Kidney (tissue), 14 donors: ENCODE data around the gene KCNN1. TPM values are rescaled to one million over a fixed set of nuclear protein-coding genes. Genes with fewer than 3 reads are reported as not detected.

Experiments
- DNase-seq, 5 donors: peaks; one replicate each; pipeline ENCODE4 v3.0.0-alpha.2; 2013 to 2020
- FAIRE-seq: peaks from 2 replicates; lab custom pipeline; 2012; peaks lifted over from hg19 to GRCh38; lab: Jason Lieb, UNC
- H3K27ac ChIP-seq, 2 donors: one replicate each; pipeline ENCODE4 v1.7.0; 2013; ENCODE audit warnings: low read depth in 2 of 2, low read length in 2 of 2, inconsistent platforms in 1 of 2
- H3K27me3 ChIP-seq: one replicate; pipeline ENCODE4 v1.7.1; 2013; ENCODE audit warnings: low read length, inconsistent platforms; ENCODE audit not compliant: control insufficient read depth, insufficient read depth
- H3K36me3 ChIP-seq, 3 donors: one replicate each; pipeline versions ENCODE4 v1.7.0 to v1.7.1; 2013; ENCODE audit warnings: low read length in 3 of 3, control low read depth in 1 of 3, inconsistent platforms in 1 of 3; ENCODE audit not compliant: insufficient read depth in 3 of 3, control insufficient read depth in 2 of 3
- H3K4me1 ChIP-seq, 3 donors: one replicate each; pipeline versions ENCODE4 v1.7.0 to v1.7.1; 2013; ENCODE audit warnings: low read length in 3 of 3, inconsistent platforms in 1 of 3, low read depth in 1 of 3; ENCODE audit not compliant: control insufficient read depth in 2 of 3, insufficient read depth in 2 of 3
- H3K4me3 ChIP-seq, 3 donors: one replicate each; pipeline versions ENCODE4 v1.7.0 to v1.8.1; 2013; ENCODE audit warnings: low read length in 3 of 3, control low read depth in 1 of 3, inconsistent platforms in 1 of 3
- H3K9ac ChIP-seq, 3 donors: one replicate each; pipeline versions ENCODE4 v1.7.0 to v1.7.1; 2013; ENCODE audit warnings: low read length in 3 of 3, control low read depth in 1 of 3, inconsistent platforms in 1 of 3
- H3K9me3 ChIP-seq, 3 donors: one replicate each; pipeline versions ENCODE4 v1.7.0 to v1.7.1; 2013; ENCODE audit warnings: low read length in 3 of 3, control low read depth in 1 of 3, inconsistent platforms in 1 of 3; ENCODE audit not compliant: control insufficient read depth in 2 of 3, insufficient read depth in 1 of 3
- CTCF ChIP-seq: IDR thresholded peaks from 3 replicates; pipeline ENCODE4 v1.5.1; 2012; ENCODE audit warnings: mild to moderate bottlenecking, moderate library complexity, borderline replicate concordance; ENCODE audit not compliant: insufficient read depth; ENCODE audit errors: extremely low read depth
- intact Hi-C: fragments of 100-400 bp; cut with DNase I; formaldehyde crosslinking; loops from one replicate; pipeline ENCODE4 v1.11.1; 2022
- polyA plus RNA-seq: library from polyadenylated mRNA; stranded (reverse); fragments of 350-450 nt; fragmentation: Illumina TruSeq; extraction: RNeasy Lipid Tissue Mini Kit (QIAGEN cat#74804); gene quantifications from one replicate; pipeline ENCODE4 v1.2.3, GENCODE V29; 2014; ENCODE audit warnings: low read depth, low replicate concordance; ENCODE audit not compliant: insufficient read depth
- total RNA-seq: library from RNA; stranded (reverse); fragmentation: NEBNext Ultra II Directional; extraction: Animal tissue kit (Norgen Biotek cat#: 25700); gene quantifications from one replicate; pipeline ENCODE4 v1.2.1, GENCODE V29; 2021
- donor health status: control.
- donor health status: control.
- donor health status: control.
- donor health status: control.
- donor health status: control.
- donor health status: DM: yes; HTN: yes; CAD: no.
- donor health status: Normal renal cell carcinoma (clear cell type).

Gene KCNN1
- total and polyA plus RNA-seq, 2 donors from 2014 or later, result 0.19 to 0.37 TPM

GRCh38 chr19:17999684-18000479 lies 33.0 kb downstream of the KCNN1 start:
- H3K27ac ChIP-seq, result peak overlapping the region; percentile 76 to 87
- intact Hi-C loops, result no loop called here
- no peaks in the 10 kb centered on the region for H3K4me1 ChIP-seq
- TF ChIP-seq CTCF, result no peak
- no peaks in the 10 kb centered on the region for H3K36me3 ChIP-seq
- no peak overlapping the region for H3K9ac ChIP-seq
- FAIRE-seq (no peak), DNase-seq (peak in 1 of 5 donors; percentile 78)
- no peak overlapping the region for H3K4me3 ChIP-seq
- no peaks in the 10 kb centered on the region for H3K27me3 ChIP-seq
- H3K9me3 ChIP-seq, result no peaks in the 10 kb centered on the region

- TF ChIP-seq CTCF, result no peak
- DNase-seq (no peak), FAIRE-seq (no peak)
- no peaks in the 10 kb centered on the region for H3K9me3 ChIP-seq
- no peaks in the 10 kb centered on the region for H3K27me3 ChIP-seq
- no peak overlapping the region for H3K4me3 ChIP-seq
- no peak overlapping the region for H3K9ac ChIP-seq
- intact Hi-C loops, result no loop called here
- no peaks in the 10 kb centered on the region for H3K4me1 ChIP-seq
- H3K27ac ChIP-seq, result peak overlapping the region; percentile 76 to 87
- H3K36me3 ChIP-seq, result no peaks in the 10 kb centered on the region
Observed at GRCh38 chr19:18000480-18000914, 33.6 kb downstream of the KCNN1 start.

- H3K4me1 ChIP-seq, result no peaks in the 10 kb centered on the region
Observed at GRCh38 chr19:18000915-18001776, 34.2 kb downstream of the KCNN1 start.

More at GRCh38 chr19:18000915-18001776, 34.2 kb downstream of the KCNN1 start:
- Histone ChIP-seq H3K9me3 (no peaks in the 10 kb centered on the region), H3K36me3 (no peaks in the 10 kb centered on the region), H3K9ac (peak overlapping the region in 1 of 3 donors; percentile 69), H3K27ac (peak overlapping the region; percentile 63 to 80), H3K27me3 (no peaks in the 10 kb centered on the region), H3K4me3 (peak overlapping the region in 2 of 3 donors; percentile 55 to 59)
- DNase-seq (peak; percentile 62 to 98 (median 79)), FAIRE-seq (no peak)
- TF ChIP-seq CTCF, result no peak
- intact Hi-C loops, result no loop called here
